Lower lobe of right lung (tissue), 2 donors: ENCODE results near the gene EPN1. TPM values are rescaled to one million over a fixed set of nuclear protein-coding genes. Genes with fewer than 3 reads are reported as not detected.

Experiments used
- ATAC-seq, 2 donors: fragments of 200-7000 bp; cut with Tn5 transposase; one replicate each; pipeline ENCODE4 v1.9.1; 2020 to 2022; ENCODE audit warnings: mild to moderate bottlenecking in 2 of 2, moderate library complexity in 2 of 2
- DNase-seq: peaks from one replicate; pipeline ENCODE4 v3.0.0-alpha.2; 2020
- H3K27ac ChIP-seq: fragments of 200-600 bp; one replicate; pipeline ENCODE4 v1.8.0; 2022
- H3K27me3 ChIP-seq: fragments of 200-600 bp; one replicate; pipeline ENCODE4 v1.8.0; 2022; ENCODE audit warnings: low read depth
- H3K36me3 ChIP-seq: fragments of 200-600 bp; one replicate; pipeline ENCODE4 v1.8.0; 2022; ENCODE audit warnings: mild to moderate bottlenecking
- H3K4me1 ChIP-seq: fragments of 200-600 bp; one replicate; pipeline ENCODE4 v1.8.0; 2022
- H3K4me3 ChIP-seq: fragments of 200-600 bp; one replicate; pipeline ENCODE4 v1.8.0; 2022; ENCODE audit warnings: mild to moderate bottlenecking
- H3K9me3 ChIP-seq: fragments of 200-600 bp; one replicate; pipeline ENCODE4 v1.8.0; 2022
- CTCF ChIP-seq: fragments of 200-600 bp; IDR thresholded peaks from one replicate; pipeline ENCODE4 v1.8.0; 2022; ENCODE audit warnings: antibody characterized with exemption, mild to moderate bottlenecking
- intact Hi-C: fragments of 100-400 bp; cut with DNase I; formaldehyde crosslinking; loops from one replicate; pipeline ENCODE4 v1.11.0; 2022
- long read RNA-seq: library from polyadenylated mRNA; unstranded; transcript quantifications from one replicate; pipeline ENCODE4 v2.0.0, GENCODE V29; 2021
- total RNA-seq: library from RNA; stranded (reverse); fragmentation: NEBNext Ultra II Directional; extraction: Animal tissue kit (Norgen Biotek cat#: 25700); gene quantifications from one replicate; pipeline ENCODE4 v1.2.1, GENCODE V29; 2021
- donor health status: DM: no; HTN: yes; CAD: no; lungs with severe emphysema.

EPN1 gene
- total RNA-seq = 105 TPM
- long read RNA-seq, full-length matches to known transcripts = 30 of 100 reads
- long read RNA-seq, partial matches to known transcripts = 23 of 100 reads
- long read RNA-seq, other reads (novel, unspliced or antisense) = 47 of 100 reads

GRCh38 chr19:55674841-55675660 is at the start of gene EPN1:
Gene EPN1 (plus strand): TSS chr19:55675226. CDS start chr19:55678628, 3,402 bp downstream.
- ATAC-seq (peak; percentile 96 to 97), DNase-seq (peak; percentile 98)
- Histone ChIP-seq H3K36me3 (peaks cover 58% of the 10 kb centered on the region), H3K27me3 (no peaks in the 10 kb centered on the region), H3K9me3 (no peaks in the 10 kb centered on the region), H3K4me3 (peak within 1 kb of the TSS; percentile 85), H3K27ac (peak within 1 kb of the TSS; percentile 90), H3K4me1 (peaks cover 37% of the 10 kb centered on the region)
- intact Hi-C loops = no loop called here
- no peak for TF ChIP-seq CTCF

DNA sequence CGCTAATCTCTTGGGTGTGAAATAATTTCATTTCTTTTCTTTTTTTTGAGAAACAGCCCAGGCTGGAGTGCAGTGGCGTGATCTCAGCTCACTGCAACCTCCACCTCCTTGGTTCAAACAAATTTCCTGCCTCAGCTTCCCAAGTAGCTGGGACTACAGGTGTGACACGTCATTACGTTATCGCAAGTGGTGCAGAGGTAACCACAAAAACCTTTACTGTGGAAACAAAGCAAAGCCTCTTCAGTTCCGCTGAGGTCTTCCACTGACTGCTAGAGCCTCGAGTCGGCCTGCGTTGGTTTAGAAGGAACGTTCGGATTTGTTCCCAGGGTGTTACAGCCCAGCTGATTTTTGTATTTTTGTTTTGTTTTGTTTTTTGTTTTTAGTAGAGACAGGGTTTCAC is 48.7 kb upstream of the EPN1 start:
- peaks cover 10% of the 10 kb centered on the region for H3K36me3 ChIP-seq
- no peak for TF ChIP-seq CTCF
- DNase-seq = no peak
- no peak overlapping the region for H3K27ac ChIP-seq
- H3K4me3 ChIP-seq = no peak overlapping the region
- intact Hi-C loops = no loop called here
- no peaks in the 10 kb centered on the region for H3K9me3 ChIP-seq
- no peak for ATAC-seq
- peaks cover 16% of the 10 kb centered on the region for H3K4me1 ChIP-seq
- H3K27me3 ChIP-seq = no peaks in the 10 kb centered on the region

- H3K27ac ChIP-seq = no peak overlapping the region
- ATAC-seq = peak; percentile 82 to 86
- peak; percentile 87 for TF ChIP-seq CTCF
- no peak overlapping the region for H3K4me3 ChIP-seq
- intact Hi-C loops = no loop called here
- H3K9me3 ChIP-seq = no peaks in the 10 kb centered on the region
- DNase-seq = peak; percentile 68
- no peaks in the 10 kb centered on the region for H3K27me3 ChIP-seq
- peaks cover 47% of the 10 kb centered on the region for H3K4me1 ChIP-seq
- no peaks in the 10 kb centered on the region for H3K36me3 ChIP-seq
Measured at GRCh38 chr19:55632463-55632834, 42.6 kb upstream of the EPN1 start.

- Histone ChIP-seq H3K27me3 (no peaks in the 10 kb centered on the region), H3K9me3 (no peaks in the 10 kb centered on the region), H3K4me1 (peaks cover 58% of the 10 kb centered on the region), H3K4me3 (no peak overlapping the region), H3K27ac (peak overlapping the region; percentile 99), H3K36me3 (no peaks in the 10 kb centered on the region)
- DNase-seq (no peak), ATAC-seq (no peak)
- intact Hi-C loops = no loop called here
- TF ChIP-seq CTCF = no peak
Measured at GRCh38 chr19:55633861-55634260, 41.2 kb upstream of the EPN1 start.

DNA sequence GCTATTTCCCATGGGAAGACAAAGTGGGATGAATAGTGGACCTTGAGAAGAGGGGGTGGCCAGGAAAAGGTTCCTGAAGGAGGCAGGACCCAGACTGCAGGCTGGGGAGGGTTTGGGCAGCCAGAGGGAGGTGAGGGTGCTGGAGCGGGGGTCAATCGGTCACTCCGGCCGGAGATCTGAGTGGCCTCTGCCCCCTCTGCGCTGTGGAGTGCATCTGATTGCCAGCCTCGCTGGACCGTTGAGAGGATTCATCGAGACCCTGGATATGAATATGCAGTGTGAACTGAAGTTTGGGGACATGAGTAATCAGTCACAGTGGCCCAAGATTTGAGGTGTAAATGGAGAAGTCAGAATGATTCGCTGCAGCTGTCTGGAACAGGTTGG is 39.7 kb upstream of the EPN1 start:
- intact Hi-C loops = no loop called here
- Histone ChIP-seq H3K4me1 (peaks cover 73% of the 10 kb centered on the region), H3K4me3 (peak overlapping the region; percentile 98), H3K27me3 (no peaks in the 10 kb centered on the region), H3K27ac (peak overlapping the region; percentile 99), H3K36me3 (no peaks in the 10 kb centered on the region), H3K9me3 (no peaks in the 10 kb centered on the region)
- no peak for TF ChIP-seq CTCF
- DNase-seq = no peak
- ATAC-seq = peak in 1 of 2 donors; percentile 3
